ENCODE measurements around the gene FZD7.

FZD7 gene

DNA sequence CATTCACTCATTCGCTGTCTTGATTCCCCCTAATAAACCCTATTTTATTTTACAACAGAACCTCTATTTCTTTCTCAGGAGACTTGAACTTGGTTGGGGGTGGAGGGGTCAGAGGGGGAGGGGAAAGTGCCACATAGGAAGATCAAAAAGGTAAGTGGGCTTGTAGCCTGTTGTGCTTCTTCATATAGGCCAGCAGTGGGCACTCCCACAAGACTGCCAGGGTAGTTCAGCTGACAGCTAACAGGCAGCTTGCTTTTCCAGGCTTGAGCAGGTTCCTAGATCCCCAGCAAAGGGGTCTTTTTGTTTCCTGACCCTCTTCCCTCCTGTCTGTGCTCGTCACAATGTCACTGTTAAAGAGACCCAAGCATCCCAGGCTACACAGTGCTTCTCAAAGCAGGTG lies 38.6 kb downstream of the FZD7 start:
- DNase-seq, result no peak

DNA sequence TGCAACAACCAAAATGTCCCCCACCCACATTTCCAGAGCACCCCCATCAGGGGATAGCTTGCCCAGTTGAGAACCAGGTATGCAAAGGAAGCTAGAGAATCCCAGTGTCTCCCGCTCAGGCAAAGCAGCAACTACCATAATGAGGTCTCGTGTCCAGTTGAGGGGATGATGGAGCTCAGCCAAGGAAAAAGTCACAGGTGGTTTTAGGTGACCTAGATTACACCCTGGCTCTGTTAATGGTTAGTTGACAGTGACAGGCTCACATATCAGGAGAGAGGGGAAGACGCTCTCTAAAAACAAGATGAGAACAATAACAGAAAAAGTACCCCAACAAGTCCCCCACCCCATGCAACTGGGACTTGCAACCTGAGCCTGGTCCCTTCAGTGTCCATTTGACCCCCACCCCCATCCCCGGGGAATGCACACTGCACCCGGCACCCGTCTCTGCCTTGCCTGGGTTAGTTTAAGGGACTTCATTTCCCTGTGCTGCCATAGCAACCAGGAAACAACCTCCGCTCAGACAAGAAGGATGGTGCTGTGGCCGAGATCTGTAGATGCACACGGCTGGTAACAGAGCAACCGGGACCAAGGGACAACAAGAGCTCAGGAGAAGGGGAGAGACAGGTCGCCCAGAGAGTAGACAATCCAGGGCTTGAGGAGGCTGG lies 39.2 kb downstream of the FZD7 start, which contains the start of gene KIAA2012:
Gene KIAA2012 (plus strand): TSS at position 519 of the 665 bp plus-strand sequence. CDS start 373 bp downstream, outside the sequence.
- no peak for DNase-seq

DNA sequence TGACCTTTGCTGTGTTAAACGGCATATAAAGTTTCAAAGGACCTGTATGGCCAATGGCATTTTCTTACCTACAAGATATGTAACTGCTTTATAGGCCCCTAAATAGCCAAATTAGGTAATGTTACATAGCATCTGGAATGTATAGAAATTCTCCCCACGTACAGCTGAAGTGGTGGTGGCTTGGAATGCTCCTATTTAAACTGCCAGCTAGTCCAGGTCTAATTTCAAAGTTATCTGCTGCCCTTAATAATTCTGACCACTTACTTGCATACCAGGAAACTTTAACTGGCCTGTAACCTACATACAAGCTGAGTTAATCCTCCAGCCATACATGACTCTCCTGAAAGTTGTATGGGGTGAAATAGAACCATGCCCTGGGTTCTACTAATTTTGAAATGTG lies 40.7 kb downstream of the FZD7 start:
- DNase-seq, result no peak

GRCh38 chr2:202079310-202079709 lies 45.7 kb downstream of the FZD7 start:
- DNase-seq, result no peak

GRCh38 chr2:202084265-202084664 lies 50.6 kb downstream of the FZD7 start:
- no peak for DNase-seq

Data from activated CD4-positive, alpha-beta T cell treated with anti-CD3 and anti-CD28 coated beads for 1 hour (primary cell).